Progenitor cell of endocrine pancreas (in vitro differentiated cells): ENCODE results near the gene KHDC1L. TPM values are rescaled to one million over a fixed set of nuclear protein-coding genes. Genes with fewer than 3 reads are reported as not detected.

ENCODE experiments used
- total RNA-seq: library from RNA; stranded (reverse); gene quantifications from 2 replicates; pipeline ENCODE4 v1.2.1, GENCODE V29; 2021

KHDC1L gene
- total RNA-seq, 1 donor from 2014 or later, result not detected

Other genes with a start within 250 kb of the KHDC1L start
- 7.9 and 8.0 TPM in 2 replicates for gene KHDC1, start 37.7 kb upstream of the KHDC1L start, total RNA-seq
- not detected in 2 replicates for gene DPPA5, start 128.8 kb upstream of the KHDC1L start, total RNA-seq
- gene KHDC3L, start 137.2 kb upstream of the KHDC1L start, total RNA-seq, result not detected in 2 replicates
- not detected in 2 replicates for gene OOEP, start 144.4 kb upstream of the KHDC1L start, total RNA-seq
- not detected in 2 replicates for gene DDX43, start 169.3 kb upstream of the KHDC1L start, total RNA-seq
- 0.24 and 0.31 TPM in 2 replicates for gene CGAS, start 226.8 kb upstream of the KHDC1L start, total RNA-seq
- gene MTO1, start 236.2 kb upstream of the KHDC1L start, total RNA-seq, result 20.5 and 27.5 TPM in 2 replicates